NCI-H1930 (cell line): ENCODE data around the gene PHLDB3.
A peak's percentile ranks its signal among the peaks of the same experiment; 100 is the strongest.
"Not testable (repeated sequence)": the region's sequence is repeated elsewhere in the genome, so short reads cannot be mapped to it uniquely, and the experiment has no call there.

Experiments
- DNase-seq, 2 experiments: peaks; one replicate each; lab custom pipeline; 2025; lab: John Stamatoyannopoulos, UW

Gene PHLDB3

DNA sequence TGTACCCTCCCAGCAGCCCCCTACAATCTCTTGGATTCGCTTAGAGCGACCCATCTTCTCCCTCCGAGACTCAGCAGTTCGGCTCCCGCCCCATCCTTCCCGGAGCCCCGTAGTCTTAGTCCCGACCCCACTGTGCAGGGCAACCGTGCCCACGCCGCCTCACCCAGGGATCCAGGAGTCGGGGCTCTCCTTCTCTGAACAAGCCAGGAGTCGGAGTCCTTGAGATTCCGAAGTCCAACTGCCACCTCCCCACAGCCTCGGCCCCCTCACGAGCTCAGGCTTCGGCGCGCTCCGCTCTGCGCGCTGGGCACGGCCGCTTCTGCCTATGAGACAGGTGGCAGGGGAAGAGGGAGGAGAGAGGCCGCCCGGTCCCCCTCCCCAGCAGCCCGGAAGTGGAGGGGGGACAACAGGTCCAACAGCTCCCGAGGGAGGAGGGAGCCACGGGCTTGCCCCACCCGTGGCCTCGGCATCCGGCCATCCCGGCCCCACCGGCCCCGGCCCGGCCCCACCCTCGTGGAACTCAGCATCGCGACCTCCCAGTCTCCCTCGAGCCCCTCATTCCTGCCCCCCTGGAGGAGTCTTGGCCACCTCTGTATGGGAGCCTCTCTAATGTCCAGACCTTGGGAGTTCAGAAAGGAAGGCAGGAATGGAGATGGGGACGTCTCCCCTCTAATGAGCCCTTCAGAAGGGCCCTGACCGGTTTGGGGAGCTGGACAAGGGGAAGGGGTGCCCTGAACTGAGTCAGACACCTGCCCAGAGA, at the start of gene PHLDB3:
Gene PHLDB3 (minus strand): TSS at position 321 of the 760 bp plus-strand sequence. CDS start 628 bp downstream, outside the sequence.
- peak in 1 of 2 experiments; percentile 29 for DNase-seq

DNA sequence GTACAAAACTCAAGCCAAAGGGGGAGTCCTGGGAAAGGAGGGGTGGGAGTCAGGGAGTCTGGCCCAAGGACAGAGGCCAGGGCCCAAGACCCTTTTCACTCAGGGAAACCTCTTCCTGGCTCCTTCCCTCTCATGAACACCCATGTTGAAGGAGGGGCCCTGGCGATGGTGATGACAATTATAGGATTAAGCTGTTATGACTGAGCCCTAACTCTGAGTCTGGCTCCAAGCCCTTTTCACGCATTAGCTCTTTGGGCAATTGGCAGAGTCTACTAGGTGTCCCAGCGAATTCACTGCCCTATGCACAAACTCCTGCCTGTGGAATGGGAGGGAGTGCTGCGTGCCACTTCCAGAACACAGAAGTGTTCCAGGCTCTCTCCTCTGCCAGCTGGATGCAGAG, 49.1 kb upstream of the PHLDB3 start:
- no peak for DNase-seq

DNA sequence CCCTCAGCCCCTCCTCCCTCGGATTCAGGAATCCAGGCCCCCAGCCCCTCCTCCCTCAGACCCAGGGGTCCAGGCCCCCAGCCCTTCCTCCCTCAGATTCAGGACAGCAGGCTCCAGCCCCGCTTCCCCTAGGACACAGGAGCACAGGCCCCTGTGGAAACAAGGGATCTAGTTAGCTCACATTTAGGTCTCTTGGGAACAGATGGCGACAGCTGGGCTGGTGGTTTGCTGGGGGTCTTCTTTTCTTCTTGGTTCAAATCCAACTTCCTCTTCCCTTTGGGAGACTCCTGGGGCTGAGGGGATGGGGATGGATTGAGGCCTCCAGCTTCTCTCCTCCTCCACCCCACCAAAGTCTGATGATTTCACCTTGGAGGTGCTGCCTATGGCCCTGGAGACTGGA, 48.1 kb upstream of the PHLDB3 start:
- no peak for DNase-seq

DNA sequence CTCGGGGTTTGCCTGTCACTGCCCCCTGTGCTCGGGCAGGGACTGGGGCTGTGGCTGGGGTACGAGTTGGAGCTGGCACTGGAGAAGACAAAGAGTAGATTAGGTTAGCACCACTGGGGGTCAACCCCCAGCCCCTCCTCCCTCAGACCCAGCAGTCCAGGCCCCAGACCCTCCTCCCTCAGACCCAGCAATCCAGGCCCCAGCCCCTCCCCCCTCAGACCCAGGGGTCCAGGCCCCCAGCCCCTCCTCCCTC, 47.6 kb upstream of the PHLDB3 start:
- DNase-seq = no peak

DNA sequence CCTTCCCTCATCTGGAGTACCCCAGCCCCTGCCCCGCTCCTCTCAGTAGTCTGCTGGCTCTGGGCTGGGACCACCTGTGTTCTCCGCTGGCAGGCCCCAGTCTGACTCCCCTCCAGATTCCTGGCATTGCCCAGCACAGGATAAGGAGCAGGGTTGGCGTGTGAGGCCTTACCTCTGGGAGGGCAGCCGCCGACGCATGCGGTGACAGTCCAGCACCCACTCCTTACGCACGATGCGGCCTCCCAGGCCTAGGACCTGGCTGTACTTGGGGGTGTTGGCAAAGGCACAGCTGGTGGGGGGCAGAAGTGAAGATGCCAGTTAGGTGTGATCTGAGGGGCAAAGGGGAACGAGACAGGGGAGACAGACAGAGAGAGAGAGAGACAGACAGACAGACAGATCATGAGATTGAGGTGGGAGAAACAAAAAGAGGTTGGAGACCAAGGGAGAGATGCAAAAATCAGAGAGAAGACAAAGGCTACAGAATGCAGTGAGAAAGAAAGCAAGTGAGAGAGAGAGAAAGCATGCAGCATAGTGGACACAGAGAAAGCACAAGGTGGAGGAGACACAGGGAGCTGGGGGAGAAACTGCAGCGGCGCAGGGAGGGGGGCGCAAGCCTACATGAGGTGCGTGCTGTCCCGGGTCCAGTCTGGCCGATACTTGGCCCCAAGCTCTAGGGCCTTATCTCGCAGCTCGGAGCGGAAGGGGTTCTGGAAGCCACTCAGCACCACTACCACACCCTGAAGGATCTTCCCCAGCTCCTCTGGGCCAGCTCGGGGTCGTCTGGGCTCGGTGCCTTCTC, 47.1 kb upstream of the PHLDB3 start:
- no peak for DNase-seq

DNA sequence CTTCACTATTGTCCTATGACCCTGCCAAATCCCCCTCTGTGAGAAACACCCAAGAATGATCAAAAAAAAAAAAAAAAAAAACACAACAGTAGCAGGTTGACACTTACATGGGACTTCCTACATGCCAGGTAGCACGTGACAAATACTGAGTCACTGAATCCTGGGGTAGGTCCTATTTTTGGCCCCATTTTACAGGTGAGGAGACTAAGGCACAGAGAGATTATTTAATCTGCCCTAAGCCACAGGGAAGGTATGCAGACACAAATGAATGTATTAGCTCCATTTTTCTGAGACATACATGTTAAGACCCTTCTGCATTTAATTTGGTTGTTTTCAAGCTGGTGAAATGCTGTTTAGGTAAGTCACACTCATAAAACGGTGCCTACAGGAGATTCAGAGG, 44.2 kb upstream of the PHLDB3 start:
- DNase-seq = no peak

DNA sequence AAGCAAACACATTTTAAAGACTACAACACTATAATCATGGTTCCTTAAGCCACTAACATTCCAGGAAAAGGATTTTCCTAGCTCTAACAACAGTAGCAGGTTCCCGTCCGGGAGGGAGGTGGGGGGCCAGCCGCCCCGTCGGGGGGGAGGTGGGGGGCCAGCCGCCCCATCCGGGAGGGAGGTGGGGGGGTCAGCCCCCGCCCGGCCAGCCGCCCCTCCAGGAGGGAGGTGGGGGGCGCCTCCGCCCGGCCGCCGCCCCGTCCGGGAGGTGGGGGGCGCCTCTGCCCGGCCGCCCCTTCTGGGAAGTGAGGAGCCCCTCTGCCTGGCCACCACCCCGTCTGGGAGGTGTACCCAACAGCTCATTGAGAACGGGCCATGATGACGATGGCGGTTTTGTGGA, 43.4 kb upstream of the PHLDB3 start:
- DNase-seq = not testable (repeated sequence)

DNA sequence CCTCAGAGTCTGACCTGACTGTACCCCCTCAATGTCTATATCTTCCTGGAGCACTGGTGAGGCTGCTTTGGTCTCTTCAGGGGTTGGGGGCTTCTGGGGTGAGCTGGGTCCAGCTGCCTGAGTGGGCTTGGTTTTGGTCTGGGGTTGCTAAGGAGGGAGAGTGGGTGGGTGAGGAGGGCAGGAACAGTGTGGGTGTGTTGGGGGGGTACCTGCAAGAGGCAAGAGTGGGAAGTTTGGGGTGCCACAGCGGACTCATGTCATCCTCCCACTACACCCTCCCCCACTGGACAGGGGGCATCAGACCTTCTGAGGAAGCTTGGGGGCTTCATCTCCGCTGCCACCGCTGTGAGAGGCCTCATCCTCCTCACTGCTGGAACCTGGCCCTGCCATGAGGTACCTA, 42.0 kb upstream of the PHLDB3 start:
- no peak for DNase-seq

DNA sequence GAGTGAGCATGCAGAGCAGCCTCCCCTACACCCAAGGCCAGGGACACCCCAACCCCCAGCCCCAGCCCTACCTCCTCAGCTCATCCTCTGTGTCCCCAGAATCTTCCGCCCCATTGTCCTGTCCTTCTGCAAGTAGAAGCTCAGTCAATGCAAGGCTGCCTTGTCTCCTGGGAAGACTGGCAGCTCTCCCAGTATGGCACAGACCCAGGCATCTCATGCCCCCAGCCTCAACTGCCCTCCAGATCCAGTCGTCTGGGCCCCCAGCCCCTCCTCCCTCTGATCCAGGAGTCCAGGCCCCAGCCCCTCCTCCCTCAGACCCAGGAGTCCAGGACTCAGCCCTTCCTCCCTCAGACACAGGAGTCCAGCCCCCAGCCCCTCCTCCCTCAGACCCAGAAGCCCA, 41.4 kb upstream of the PHLDB3 start:
- DNase-seq = no peak

DNA sequence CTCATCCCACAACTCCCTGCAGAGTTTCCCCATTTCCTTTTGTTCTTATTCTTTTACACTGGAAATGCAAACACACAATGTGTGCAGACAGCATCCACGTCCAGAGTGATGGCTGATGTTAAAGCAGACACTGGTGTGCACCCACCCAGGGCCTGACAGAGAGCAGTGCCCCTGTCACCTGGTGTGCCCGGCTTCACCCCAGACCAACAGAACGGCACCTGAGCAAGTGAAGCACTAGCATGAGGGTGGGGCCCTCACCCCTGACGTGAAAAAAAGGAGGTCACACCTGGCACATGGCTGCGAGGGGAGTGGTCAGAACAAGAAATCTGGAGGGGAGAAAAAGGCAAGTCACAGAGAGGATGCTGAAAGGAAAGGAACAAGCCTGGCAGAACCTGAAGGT, 40.7 kb upstream of the PHLDB3 start:
- no peak for DNase-seq

DNA sequence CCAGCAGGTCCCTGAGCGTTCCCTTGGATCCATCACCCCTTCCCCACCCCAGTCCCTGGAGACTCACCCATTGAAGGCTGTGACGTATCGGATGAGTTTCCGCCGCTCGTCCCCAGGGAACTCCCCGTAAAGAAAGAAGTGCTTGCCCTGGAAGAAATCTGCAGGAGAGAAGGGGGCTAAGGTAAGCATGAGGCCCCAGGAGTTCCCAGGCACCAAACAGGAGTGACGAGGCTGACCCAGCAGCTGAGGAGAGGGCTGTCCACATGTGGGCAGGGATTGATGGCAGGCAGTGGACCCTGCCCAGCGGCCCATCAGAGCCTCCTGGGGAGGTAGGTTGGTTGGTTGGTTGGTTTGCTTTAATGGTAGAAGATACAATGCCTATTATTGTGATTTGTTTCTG, 39.5 kb upstream of the PHLDB3 start:
- DNase-seq = no peak

DNA sequence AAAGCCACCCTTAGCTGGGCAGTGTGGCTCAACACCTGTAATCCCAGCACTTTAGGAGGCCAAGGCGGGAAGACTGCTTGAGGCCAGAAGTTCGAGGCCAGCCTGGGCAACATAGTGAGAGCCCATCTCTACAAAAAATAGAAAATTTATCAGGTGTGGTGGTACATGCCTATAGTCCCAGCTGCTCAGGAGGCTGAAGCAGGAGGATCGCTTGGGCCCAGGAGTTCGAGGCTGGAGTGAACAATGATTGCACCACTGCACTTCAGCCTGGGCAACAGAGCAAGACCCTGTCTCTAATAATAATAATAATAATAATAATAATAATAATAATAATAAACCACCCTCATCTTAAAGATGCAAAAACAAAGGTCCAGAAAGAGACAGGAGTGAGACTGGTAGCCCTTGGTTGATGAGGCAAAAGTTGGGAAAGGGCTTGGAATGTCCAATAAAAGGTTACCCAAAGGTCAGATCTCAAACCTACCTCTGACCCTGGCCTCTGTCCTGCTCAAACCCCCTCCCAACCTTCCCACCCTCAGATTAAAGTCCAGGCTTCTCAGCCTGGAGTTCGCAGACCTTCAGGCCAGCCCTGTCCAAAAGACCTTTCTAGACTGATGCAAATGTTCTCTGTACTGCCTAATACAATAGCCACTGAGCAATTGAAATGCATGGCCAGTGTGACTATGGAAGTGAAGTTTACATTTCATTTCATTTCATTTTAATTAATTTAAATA, 37.5 kb upstream of the PHLDB3 start:
- no peak for DNase-seq

DNA sequence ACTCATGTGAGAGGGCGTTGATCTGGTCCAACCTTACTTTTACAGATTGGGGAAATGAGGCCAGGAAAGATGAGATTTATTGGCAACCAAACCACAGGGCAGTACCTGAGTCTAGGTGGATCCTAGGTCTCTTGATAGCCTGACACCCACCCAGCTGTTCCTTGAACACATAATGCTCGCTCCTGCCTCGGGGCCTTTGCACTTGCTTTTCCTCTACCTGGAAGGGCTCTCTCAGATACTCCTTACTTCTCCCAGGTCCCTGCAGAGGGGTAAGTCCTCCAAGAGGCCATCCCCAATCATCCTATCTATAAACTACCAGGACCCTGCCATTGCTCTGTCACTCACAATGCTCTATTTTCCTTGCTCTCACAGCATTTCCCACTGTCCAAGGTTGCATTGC, 35.8 kb upstream of the PHLDB3 start:
- DNase-seq = no peak

DNA sequence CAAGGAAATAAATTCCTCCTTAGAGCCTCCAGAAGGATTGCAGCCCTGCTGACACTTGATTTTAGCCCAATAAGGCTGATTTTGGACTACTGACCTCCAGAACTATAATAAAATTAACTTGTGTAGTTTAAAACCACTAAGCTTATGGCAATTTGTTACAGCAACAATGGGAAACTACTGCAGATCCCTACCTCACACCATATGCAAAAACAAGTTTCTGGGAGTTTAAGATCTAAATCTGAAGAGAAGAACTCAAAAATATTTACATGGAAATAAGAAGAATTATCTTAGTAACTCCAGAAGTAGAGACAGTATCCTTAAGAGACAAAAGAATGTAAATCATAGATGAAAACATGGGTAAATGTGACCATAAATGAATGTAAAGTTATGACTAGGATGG, 34.4 kb upstream of the PHLDB3 start:
- no peak for DNase-seq

DNA sequence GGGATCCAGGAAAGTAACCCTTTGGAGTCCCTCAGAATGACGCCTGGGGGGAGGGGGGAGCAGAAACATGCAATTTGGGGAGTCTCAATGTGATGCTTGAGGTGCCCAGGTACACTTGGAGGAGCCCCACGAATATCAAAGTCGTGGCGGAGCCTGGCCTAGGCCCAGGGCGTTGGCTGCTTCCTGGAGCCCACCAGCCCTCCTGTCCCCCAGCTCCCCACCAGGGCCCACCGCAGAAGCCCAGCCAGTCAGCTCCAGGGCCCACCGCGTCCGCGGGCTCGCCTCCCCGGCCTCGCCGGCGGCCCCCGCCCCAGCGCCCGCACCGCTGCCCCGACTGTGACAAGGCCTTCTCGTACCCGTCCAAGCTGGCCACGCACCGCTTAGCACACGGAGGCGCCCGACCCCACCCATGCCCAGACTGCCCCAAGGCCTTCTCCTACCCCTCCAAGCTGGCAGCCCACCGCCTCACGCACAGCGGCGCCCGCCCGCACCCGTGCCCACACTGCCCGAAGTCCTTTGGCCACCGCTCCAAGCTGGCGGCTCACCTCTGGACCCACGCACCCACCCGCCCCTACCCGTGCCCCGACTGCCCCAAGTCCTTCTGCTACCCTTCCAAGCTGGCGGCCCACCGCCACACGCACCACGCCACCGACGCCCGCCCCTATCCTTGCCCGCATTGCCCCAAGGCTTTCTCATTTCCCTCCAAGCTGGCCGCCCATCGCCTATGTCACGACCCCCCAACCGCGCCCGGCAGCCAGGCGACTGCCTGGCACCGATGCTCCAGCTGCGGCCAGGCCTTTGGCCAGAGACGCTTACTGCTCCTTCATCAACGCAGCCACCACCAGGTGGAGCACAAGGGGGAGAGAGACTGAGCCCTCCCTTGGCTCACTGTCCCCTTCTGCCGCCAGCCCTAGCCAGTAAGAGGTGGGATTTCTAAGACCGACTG, 30.5 kb upstream of the PHLDB3 start:
- peak; percentile 32 to 46 for DNase-seq

DNA sequence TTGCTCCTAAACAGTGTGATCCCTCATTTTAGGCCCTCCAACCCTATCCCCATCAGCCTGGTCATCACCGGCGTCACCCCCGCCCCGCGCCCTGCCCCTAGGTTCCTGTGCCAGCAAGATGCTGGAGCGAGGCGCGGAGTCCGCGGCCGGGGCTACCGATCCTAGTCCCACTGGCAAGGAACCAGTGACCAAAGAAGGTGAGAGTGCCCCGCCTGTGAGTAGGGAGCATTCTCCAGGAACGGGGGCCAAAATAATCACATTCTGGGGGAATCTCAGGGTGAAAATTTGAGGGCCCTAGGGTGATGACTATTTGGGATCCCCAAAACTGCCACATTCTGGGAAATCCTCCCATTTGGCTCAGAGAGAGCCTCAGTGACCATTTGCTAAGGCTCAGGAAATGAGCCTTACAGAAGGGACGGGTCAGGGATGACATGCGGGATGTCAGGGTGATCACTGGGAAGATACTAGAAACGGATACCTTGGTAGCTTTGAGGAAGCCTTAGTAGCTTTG, 29.8 kb upstream of the PHLDB3 start:
- no peak for DNase-seq

DNA sequence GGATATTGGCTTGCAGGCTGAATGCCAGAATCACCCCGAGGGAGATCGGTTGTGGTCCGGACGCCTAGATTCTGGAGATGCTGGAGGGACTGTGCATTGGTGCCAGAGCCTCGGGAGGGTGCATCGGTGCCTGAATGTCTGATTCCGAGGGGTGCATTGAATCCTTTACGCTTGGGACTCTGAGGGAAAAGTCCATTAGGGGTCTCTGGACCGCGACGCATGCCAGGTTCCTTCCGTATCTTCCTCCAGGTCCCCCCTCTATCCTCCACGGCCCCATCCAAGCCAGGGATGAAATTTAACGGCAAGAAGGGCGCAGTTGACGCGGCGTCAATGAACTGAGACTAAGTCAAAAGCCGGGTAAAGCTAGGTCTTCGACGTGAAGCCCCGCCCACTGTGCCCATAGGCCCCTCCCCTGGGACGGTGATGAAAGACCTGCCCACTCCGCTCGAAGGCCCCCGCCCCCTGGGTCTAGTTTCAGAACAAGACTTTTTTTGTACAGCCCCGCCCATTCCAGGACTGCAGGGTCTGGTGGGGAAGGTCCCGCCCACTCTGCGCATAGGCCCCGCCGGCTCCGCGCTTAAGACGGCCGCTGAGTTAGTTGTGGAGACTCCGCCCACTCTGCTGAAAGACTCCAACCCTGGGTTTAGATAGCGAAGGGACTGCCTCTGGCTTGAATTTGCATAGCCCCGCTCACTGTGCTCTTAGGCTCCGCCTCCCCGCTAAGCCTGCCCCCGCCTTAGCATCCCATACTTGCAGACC, 29.2 kb upstream of the PHLDB3 start:
- peak; percentile 92 for DNase-seq

DNA sequence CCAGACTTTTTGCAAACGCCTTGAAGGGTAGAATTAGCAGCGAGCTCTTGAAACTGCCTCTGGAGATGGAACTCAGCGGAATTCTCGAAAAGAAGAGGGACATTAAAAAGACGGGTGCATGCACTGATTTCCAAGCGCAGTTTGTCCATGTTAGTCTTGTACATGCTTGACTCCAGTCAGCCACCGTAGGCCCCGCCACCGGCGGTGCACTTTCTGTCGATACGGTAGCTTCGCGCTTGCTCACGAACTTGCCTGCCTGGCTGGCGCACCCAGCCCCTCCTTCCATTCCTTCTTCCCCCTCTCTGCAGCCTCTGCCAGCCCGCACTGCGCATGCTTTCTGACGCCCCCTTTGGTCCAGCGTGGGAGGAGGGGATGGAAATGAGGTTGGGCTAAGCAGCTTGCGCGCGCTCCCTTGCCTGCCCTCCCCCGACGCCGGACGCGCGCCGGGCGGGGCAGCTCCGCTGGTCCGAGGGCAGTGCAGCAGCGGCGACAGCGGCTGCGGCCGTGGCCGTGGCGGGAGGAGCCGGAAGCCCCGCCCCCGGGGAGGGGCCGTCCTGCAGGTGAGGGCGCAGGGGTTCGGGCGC, 28.5 kb upstream of the PHLDB3 start, which contains the start of gene ZNF575:
Gene ZNF575 (plus strand): TSS at position 227 of the 584 bp plus-strand sequence. CDS start 1,235 bp downstream, outside the sequence.
- peak; percentile 96 to 98 for DNase-seq

DNA sequence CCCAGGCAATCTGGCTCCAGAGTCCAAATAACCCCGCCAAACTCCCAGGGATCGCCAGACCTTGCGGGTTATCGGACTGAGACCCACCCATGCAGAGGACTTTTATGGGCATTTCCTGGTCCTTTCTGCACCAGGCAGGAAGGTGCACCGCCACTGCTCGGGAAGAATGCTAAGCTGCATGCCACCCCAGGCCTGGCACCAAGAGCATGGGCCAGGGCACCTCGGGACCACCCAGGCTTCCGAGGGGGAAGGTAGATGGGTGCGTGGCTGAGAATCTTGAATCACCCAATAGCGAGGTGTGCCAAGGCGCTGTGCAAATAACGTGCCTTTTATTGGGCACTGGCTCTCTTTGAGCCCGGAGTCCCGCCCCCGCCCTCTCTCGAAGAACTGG, 28.0 kb upstream of the PHLDB3 start:
- peak in 1 of 2 experiments; percentile 72 for DNase-seq

DNA sequence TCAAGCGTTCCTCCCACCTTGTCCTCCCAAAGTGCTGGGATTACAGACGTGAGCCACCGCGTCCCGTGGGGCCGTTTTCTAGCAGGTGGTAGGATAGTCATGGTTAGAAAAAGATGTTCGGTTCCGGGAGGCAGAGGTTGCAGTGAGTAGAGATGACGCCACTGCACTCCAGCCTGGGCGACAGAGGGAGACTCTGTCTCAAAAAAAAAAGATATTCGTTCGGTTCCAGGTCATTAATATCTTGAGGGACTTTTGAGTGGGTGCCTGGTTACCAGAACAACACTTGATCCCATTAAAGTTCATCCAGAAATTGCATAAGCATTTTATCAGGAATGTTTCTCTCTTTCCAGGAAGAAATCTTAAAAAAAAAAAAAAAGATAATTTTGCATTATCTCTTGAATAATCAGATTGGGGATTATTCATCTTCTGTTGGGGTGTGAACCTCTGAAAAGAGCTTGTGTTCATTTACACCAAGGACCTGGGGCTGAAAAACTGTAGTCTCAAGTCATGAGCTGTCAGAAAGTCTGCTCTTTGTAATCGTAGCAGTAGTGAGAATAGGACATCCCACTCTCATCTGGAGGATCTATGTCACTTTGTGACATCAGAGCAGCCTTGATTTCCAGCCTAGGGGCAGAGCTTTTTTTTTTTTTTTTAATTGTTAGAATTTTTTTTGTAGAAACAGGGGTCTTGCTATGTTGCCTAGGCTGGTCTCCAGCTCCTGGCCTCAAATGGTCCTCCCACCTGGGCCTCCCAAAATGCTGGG, 23.5 kb upstream of the PHLDB3 start:
- DNase-seq = no peak
